Esophagus (tissue), 2 donors: ENCODE results near the gene BFSP1. TPM values are rescaled to one million over a fixed set of nuclear protein-coding genes. Genes with fewer than 3 reads are reported as not detected.

Experiments
- H3K27ac ChIP-seq, 2 donors: one replicate each; pipeline ENCODE4 v1.5.1; 2013; ENCODE audit warnings: low read depth in 2 of 2, mild to moderate bottlenecking in 2 of 2, inconsistent platforms in 1 of 2, low read length in 1 of 2, moderate library complexity in 1 of 2
- H3K27me3 ChIP-seq, 2 donors: one replicate each; pipeline ENCODE4 v1.6.1; 2013; ENCODE audit warnings: low read length in 2 of 2, control low read depth in 1 of 2, mild to moderate bottlenecking in 1 of 2; ENCODE audit not compliant: insufficient read depth in 2 of 2, control insufficient read depth in 1 of 2
- H3K36me3 ChIP-seq, 2 donors: one replicate each; pipeline ENCODE4 v1.6.1; 2013; ENCODE audit warnings: low read length in 1 of 2; ENCODE audit not compliant: control insufficient read depth in 2 of 2, insufficient read depth in 2 of 2
- H3K4me1 ChIP-seq, 2 donors: one replicate each; pipeline ENCODE4 v1.6.1; 2013; ENCODE audit warnings: low read length in 1 of 2; ENCODE audit not compliant: control insufficient read depth in 2 of 2, insufficient read depth in 2 of 2
- H3K4me3 ChIP-seq, 2 donors: one replicate each; pipeline ENCODE4 v1.5.1; 2013; ENCODE audit warnings: low read length in 2 of 2, mild to moderate bottlenecking in 2 of 2, low read depth in 1 of 2, moderate library complexity in 1 of 2
- H3K9me3 ChIP-seq, 2 donors: one replicate each; pipeline ENCODE4 v1.6.1; 2013; ENCODE audit warnings: mild to moderate bottlenecking in 2 of 2, low read depth in 1 of 2, low read length in 1 of 2, moderate library complexity in 1 of 2; ENCODE audit not compliant: control insufficient read depth in 2 of 2, insufficient read depth in 1 of 2
- WGBS, 2 donors: extraction: QIAGEN DNeasy Blood & Tissue Kit; methylation state at CpG; one replicate each; pipeline ENCODE4 v1.1.7; 2013; 5-methylcytosine and 5-hydroxymethylcytosine counted together
- polyA plus RNA-seq, 2 donors: library from polyadenylated mRNA; stranded (reverse); fragments of 200-250 nt; gene quantifications; one replicate each; pipeline ENCODE4 v1.2.3, GENCODE V29; 2013
- donor health status: healthy with polysubstance abuse.
- donor health status: Bipolar disorder and iron deficiency.

Gene BFSP1
- polyA plus RNA-seq, 2 donors = 0.80 to 1.2 TPM

- no peak overlapping the region for H3K27ac ChIP-seq
- H3K4me1 ChIP-seq = peaks cover 0 to 1% of the 10 kb centered on the region in 2 donors
- no peaks in the 10 kb centered on the region for H3K27me3 ChIP-seq
- 93% methylated on average over 10 of the region's 10 CpGs for WGBS, 2 donors
- H3K4me3 ChIP-seq = no peak overlapping the region
- H3K36me3 ChIP-seq = no peaks in the 10 kb centered on the region
- H3K9me3 ChIP-seq = no peaks in the 10 kb centered on the region
Observed at GRCh38 chr20:17465236-17465635, 65.9 kb downstream of the BFSP1 start.

- 49 to 67% methylated on average over 1 of the region's 1 CpG for WGBS, 2 donors
- H3K36me3 ChIP-seq = no peaks in the 10 kb centered on the region
- no peak overlapping the region for H3K27ac ChIP-seq
- no peaks in the 10 kb centered on the region for H3K9me3 ChIP-seq
- no peaks in the 10 kb centered on the region for H3K27me3 ChIP-seq
- H3K4me3 ChIP-seq = no peak overlapping the region
- no peaks in the 10 kb centered on the region for H3K4me1 ChIP-seq
Observed at GRCh38 chr20:17463711-17464110, 67.5 kb downstream of the BFSP1 start.

- H3K4me3 ChIP-seq = no peak overlapping the region
- H3K27ac ChIP-seq = no peak overlapping the region
- no peaks in the 10 kb centered on the region for H3K4me1 ChIP-seq
- no peaks in the 10 kb centered on the region for H3K36me3 ChIP-seq
- H3K27me3 ChIP-seq = no peaks in the 10 kb centered on the region
- no peaks in the 10 kb centered on the region for H3K9me3 ChIP-seq
- WGBS, 2 donors = 55 to 69% methylated on average over 3 of the region's 3 CpGs
Observed at GRCh38 chr20:17461941-17462340, 69.2 kb downstream of the BFSP1 start.

- Histone ChIP-seq H3K4me1 (no peaks in the 10 kb centered on the region), H3K27ac (no peak overlapping the region), H3K4me3 (no peak overlapping the region), H3K36me3 (no peaks in the 10 kb centered on the region), H3K9me3 (no peaks in the 10 kb centered on the region), H3K27me3 (peaks cover 0 to 4% of the 10 kb centered on the region in 2 donors)
- WGBS, 2 donors = 70 to 76% methylated on average over 2 of the region's 2 CpGs
Observed at GRCh38 chr20:17460119-17460518, 71.1 kb downstream of the BFSP1 start.

GRCh38 chr20:17457588-17458190 is 73.5 kb downstream of the BFSP1 start:
- no peak overlapping the region for H3K27ac ChIP-seq
- no peaks in the 10 kb centered on the region for H3K36me3 ChIP-seq
- 85 to 87% methylated on average over 6 of the region's 6 CpGs for WGBS, 2 donors

GRCh38 chr20:17457079-17457478 is 74.1 kb downstream of the BFSP1 start:
- Histone ChIP-seq H3K4me1 (no peaks in the 10 kb centered on the region), H3K4me3 (no peak overlapping the region), H3K36me3 (no peaks in the 10 kb centered on the region), H3K27ac (no peak overlapping the region), H3K9me3 (peaks cover 0 to 3% of the 10 kb centered on the region in 2 donors), H3K27me3 (peaks cover 0 to 4% of the 10 kb centered on the region in 2 donors)
- WGBS, 2 donors = 56 to 71% methylated on average over 1 of the region's 1 CpG

More at GRCh38 chr20:17457588-17458190, 73.5 kb downstream of the BFSP1 start:
- Histone ChIP-seq H3K27me3 (peaks cover 0 to 4% of the 10 kb centered on the region in 2 donors), H3K4me3 (no peak overlapping the region), H3K9me3 (peaks cover 0 to 3% of the 10 kb centered on the region in 2 donors), H3K4me1 (no peaks in the 10 kb centered on the region)

- 68 to 79% methylated on average over 8 of the region's 8 CpGs for WGBS, 2 donors
- no peak overlapping the region for H3K27ac ChIP-seq
- peaks cover 0 to 3% of the 10 kb centered on the region in 2 donors for H3K9me3 ChIP-seq
- no peak overlapping the region for H3K4me3 ChIP-seq
- H3K4me1 ChIP-seq = no peaks in the 10 kb centered on the region
- peaks cover 0 to 4% of the 10 kb centered on the region in 2 donors for H3K27me3 ChIP-seq
- no peaks in the 10 kb centered on the region for H3K36me3 ChIP-seq
Observed at GRCh38 chr20:17456279-17456678, 74.9 kb downstream of the BFSP1 start.

- H3K27me3 ChIP-seq = peaks cover 0 to 4% of the 10 kb centered on the region in 2 donors
- H3K9me3 ChIP-seq = peaks cover 3% of the 10 kb centered on the region in 2 donors
- H3K4me1 ChIP-seq = no peaks in the 10 kb centered on the region
- H3K27ac ChIP-seq = no peak overlapping the region
- 90% methylated on average over 22 of the region's 22 CpGs for WGBS, 2 donors
- H3K4me3 ChIP-seq = no peak overlapping the region
- H3K36me3 ChIP-seq = no peaks in the 10 kb centered on the region
Observed at GRCh38 chr20:17453592-17453991, 77.6 kb downstream of the BFSP1 start.

- peaks cover 0 to 4% of the 10 kb centered on the region in 2 donors for H3K27me3 ChIP-seq
- no peaks in the 10 kb centered on the region for H3K36me3 ChIP-seq
- H3K4me1 ChIP-seq = no peaks in the 10 kb centered on the region
- no peak overlapping the region for H3K27ac ChIP-seq
- WGBS, 2 donors = 68 to 80% methylated on average over 3 of the region's 3 CpGs
- peaks cover 3% of the 10 kb centered on the region in 2 donors for H3K9me3 ChIP-seq
- no peak overlapping the region for H3K4me3 ChIP-seq
Observed at GRCh38 chr20:17452441-17452840, 78.7 kb downstream of the BFSP1 start.

- Histone ChIP-seq H3K27ac (no peak overlapping the region), H3K9me3 (peaks cover 3% of the 10 kb centered on the region in 2 donors), H3K4me1 (no peaks in the 10 kb centered on the region), H3K4me3 (no peak overlapping the region), H3K36me3 (no peaks in the 10 kb centered on the region), H3K27me3 (no peaks in the 10 kb centered on the region)
- 73 to 93% methylated on average over 2 of the region's 2 CpGs for WGBS, 2 donors
Observed at GRCh38 chr20:17449031-17449430, 82.1 kb downstream of the BFSP1 start.
